Measurements from ENCODE around the gene LPCAT1.
A peak's percentile ranks its signal among the peaks of the same experiment; 100 is the strongest.

LPCAT1 gene

GRCh38 chr5:1484730-1485578 is 38.8 kb downstream of the LPCAT1 start:
- DNase-seq = no peak
- no peak for TF ChIP-seq GATA1 (IDR thresholded peaks at IDR 0.05; ENCODE audit: low read depth, low read length)

GRCh38 chr5:1483856-1484729 is 39.7 kb downstream of the LPCAT1 start:
- DNase-seq = no peak
- TF ChIP-seq GATA1 (IDR thresholded peaks at IDR 0.05; ENCODE audit: low read depth, low read length) (no peak), POLR2A (IDR thresholded peaks at IDR 0.05; ENCODE audit: low read length) (no peak)

- TF ChIP-seq GATA1 (IDR thresholded peaks at IDR 0.05; ENCODE audit: low read depth, low read length) (no peak), POLR2A (IDR thresholded peaks at IDR 0.05; ENCODE audit: low read length) (no peak)
- DNase-seq = no peak
Measured at GRCh38 chr5:1483064-1483463, 40.7 kb downstream of the LPCAT1 start.

GRCh38 chr5:1481959-1482331 is 41.8 kb downstream of the LPCAT1 start:
- no peak for TF ChIP-seq POLR2A (IDR thresholded peaks at IDR 0.05; ENCODE audit: low read length)
- TF ChIP-seq GATA1 (IDR thresholded peaks at IDR 0.05; ENCODE audit: low read depth, low read length) = no peak
- no peak for DNase-seq

DNA sequence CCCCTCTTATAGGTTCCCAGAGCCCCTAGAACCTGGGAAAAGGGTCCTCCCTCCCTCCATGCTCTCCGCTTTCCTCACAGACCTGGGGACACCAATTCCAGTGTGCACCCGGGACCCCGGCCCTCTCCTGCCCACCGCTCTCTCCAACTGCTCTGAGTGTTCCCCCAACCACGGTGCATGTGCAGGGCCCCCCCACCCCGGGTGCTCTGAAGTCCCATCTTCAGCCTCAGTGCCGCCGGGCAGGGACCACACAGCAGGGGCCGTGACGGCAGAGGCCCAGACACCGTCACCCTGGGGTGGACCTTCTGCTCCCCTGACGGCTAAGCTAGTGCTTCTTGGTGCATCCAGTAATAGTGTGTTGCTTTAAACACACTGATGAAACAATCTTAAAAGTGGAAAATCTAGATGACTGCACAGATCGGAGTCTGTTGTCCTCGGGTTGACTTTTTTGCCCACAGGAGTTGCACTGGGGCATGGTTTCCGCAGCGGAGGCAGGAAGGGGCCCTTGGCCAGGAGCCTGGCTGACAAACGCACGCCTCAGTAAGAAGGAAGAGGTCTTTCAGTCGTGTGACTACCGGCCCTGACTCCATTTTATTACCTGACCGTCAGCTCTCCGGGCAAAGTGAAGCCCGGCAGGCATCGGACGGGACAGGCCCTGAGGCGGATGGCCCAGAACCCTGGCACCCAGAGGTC is 42.3 kb downstream of the LPCAT1 start:
- TF ChIP-seq POLR2A (IDR thresholded peaks at IDR 0.05; ENCODE audit: low read length) = no peak
- no peak for TF ChIP-seq GATA1 (IDR thresholded peaks at IDR 0.05; ENCODE audit: low read depth, low read length)
- DNase-seq = no peak

DNA sequence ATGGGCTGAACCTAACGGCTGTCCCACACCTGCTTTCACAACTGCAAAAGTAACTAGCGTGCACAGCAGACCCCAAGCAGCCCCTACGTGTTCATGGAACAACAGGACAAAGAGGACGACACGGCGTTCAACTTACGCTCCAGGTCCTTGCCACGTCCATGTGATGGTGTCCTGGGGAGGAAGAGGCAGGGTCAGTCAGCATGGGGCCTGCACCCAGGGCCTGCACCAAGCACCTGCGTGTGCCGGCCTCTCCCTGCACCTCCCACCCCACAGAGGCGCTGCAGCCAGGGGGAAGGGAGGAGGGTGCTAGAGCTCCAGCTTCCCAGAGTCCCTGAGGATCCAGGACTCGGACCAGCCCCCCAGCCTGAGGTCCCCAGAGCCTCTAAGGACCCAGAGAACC is 43.0 kb downstream of the LPCAT1 start:
- DNase-seq = no peak
- no peak for TF ChIP-seq POLR2A (IDR thresholded peaks at IDR 0.05; ENCODE audit: low read length)
- TF ChIP-seq GATA1 (IDR thresholded peaks at IDR 0.05; ENCODE audit: low read depth, low read length) = no peak

GRCh38 chr5:1480217-1480616 is 43.5 kb downstream of the LPCAT1 start:
- no peak for DNase-seq
- no peak for TF ChIP-seq GATA1 (IDR thresholded peaks at IDR 0.05; ENCODE audit: low read depth, low read length)
- no peak for TF ChIP-seq POLR2A (IDR thresholded peaks at IDR 0.05; ENCODE audit: low read length)

DNA sequence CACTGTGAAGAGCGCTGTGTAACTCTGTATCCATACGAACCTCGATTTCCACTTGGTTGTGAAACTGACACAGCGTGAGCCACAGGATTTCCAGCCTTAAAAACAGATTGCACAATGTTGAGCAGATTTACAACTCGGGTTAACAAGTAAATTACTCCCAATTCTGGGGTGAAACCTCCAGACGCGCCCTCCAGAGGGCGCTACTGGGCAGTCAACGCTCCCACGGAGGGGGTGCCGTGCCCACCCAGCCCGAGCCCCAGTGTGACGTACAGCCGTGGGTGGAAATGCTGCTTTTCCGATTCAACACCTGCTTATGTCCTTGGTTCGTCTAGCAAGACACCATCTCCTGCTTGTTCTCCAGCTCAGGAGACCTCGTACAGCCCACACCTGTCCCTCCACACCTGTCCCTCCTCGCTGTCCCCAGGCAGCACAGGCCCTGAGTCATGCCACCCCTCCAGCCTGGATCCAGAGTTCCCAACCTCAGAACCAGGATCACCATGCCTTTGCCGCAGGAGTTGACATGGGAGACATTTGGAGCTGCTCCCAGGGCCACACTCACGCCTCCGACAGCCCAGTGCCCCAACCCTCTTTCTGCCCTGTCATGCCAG is 44.1 kb downstream of the LPCAT1 start:
- TF ChIP-seq GATA1 (IDR thresholded peaks at IDR 0.05; ENCODE audit: low read depth, low read length) = no peak
- no peak for TF ChIP-seq POLR2A (IDR thresholded peaks at IDR 0.05; ENCODE audit: low read length)
- DNase-seq = peak in 1 of 2 experiments; percentile 17

DNA sequence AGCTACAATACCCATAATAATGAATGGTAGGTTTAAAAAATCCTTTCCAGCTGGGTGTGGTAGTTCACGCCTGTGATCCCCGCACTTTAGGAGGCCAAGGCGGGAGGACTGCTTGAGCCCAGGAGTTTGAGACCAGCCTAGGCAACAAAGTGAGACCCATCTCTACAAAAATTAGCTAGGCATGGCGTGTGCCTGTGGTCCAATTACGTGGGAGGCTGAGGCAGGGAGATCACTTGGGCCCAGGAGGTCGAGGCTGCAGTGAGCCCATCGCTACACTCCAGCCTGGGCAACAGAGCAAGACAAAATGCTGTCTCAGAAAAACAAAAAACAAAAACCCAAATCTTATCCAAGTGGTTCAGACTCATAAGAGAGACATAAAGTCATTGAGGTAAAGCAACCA is 44.7 kb downstream of the LPCAT1 start:
- DNase-seq = no peak
- no peak for TF ChIP-seq POLR2A (IDR thresholded peaks at IDR 0.05; ENCODE audit: low read length)
- no peak for TF ChIP-seq GATA1 (IDR thresholded peaks at IDR 0.05; ENCODE audit: low read depth, low read length)

DNA sequence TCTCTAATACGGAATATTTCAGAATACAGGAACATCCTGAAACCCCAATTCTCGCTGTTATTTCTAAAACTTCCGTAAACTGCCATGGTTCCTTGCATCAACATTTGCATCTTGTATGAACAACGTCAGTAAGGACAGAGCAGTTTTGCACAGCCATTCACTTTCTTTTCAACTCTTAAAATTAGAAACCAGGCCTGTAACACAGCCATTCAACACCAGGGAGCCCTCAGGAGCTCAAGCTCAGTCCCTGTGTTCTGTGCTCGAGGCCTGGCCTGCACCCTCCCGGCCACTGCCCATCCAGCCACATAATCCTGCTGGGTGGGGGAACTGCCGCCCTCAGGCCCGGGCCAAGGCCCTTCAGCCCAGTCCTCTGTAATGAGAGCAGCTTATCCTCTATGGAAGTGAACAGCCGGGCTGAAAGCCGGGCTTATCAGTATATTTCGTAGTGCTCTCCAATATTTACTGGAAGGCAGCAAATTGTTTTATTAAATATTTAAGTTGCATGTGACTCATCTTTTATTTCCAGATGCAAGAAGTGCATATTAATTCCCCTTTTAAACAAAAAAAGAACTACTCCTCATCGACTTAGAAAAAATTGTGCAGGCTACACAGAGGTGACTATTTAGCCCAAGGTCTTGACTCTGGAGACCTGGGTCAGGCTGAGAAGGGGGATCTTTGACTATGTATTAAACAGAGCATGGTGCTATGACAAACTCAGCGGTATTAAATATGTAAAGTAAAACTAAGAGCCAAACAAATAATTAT is 45.3 kb downstream of the LPCAT1 start:
- DNase-seq = no peak
- no peak for TF ChIP-seq GATA1 (IDR thresholded peaks at IDR 0.05; ENCODE audit: low read depth, low read length)
- no peak for TF ChIP-seq POLR2A (IDR thresholded peaks at IDR 0.05; ENCODE audit: low read length)

GRCh38 chr5:1477341-1477740 is 46.4 kb downstream of the LPCAT1 start:
- DNase-seq = no peak

DNA sequence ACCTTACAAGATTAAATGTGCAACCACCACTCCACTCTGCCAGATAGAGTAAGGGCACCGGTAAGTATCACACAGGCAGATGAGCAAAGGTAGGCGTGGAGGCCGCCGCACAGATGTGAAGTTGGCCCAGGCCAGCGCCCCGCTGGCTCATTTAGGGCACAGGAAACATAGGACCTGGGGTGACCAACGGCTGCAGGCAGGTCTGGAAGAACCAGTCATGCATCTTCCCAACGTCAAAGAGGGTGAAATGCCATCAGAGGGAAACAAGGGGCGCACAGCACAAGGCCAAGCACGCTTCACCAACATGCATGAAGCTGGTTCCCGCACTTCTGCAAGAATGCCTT is 46.8 kb downstream of the LPCAT1 start:
- TF ChIP-seq POLR2A (IDR thresholded peaks at IDR 0.05; ENCODE audit: low read length) (no peak), GATA1 (IDR thresholded peaks at IDR 0.05; ENCODE audit: low read depth, low read length) (no peak)
- no peak for DNase-seq

More at GRCh38 chr5:1477341-1477740, 46.4 kb downstream of the LPCAT1 start:
- no peak for TF ChIP-seq GATA1 (IDR thresholded peaks at IDR 0.05; ENCODE audit: low read depth, low read length)
- TF ChIP-seq POLR2A (IDR thresholded peaks at IDR 0.05; ENCODE audit: low read length) = no peak
